A549 (cell line): ENCODE data around the gene CAPN8. TPM values are rescaled to one million over a fixed set of nuclear protein-coding genes. Genes with fewer than 3 reads are reported as not detected.
A peak's percentile ranks its signal among the peaks of the same experiment; 100 is the strongest.

Experiments used
- ATAC-seq, 2 experiments: fragments of 200-7000 bp in 1 of 2; fragments of >200 bp in 1 of 2; cut with Nextera tagmentation in 1 of 2; cut with Tn5 transposase in 1 of 2; 3 replicates each; pipeline versions ENCODE4 v1.8.0 to v1.9.1; 2018 to 2020; ENCODE audit warnings: mild to moderate bottlenecking in 1 of 2, moderate library complexity in 1 of 2
- CTCF ChIA-PET: fragments of 300-600 bp; sonication (Branson Sonifier 250); formaldehyde crosslinking; extraction: SDS; loops from one replicate; lab custom pipeline; 2021; ENCODE audit warnings: antibody characterized with exemption, inconsistent platforms; lab: Yijun Ruan, JAX
- POLR2A ChIA-PET: fragments of 350-600 bp; formaldehyde crosslinking; extraction: SDS; loops from one replicate; lab custom pipeline; 2021; ENCODE audit warnings: antibody characterized with exemption, inconsistent platforms; lab: Yijun Ruan, JAX
- DNase-seq, 2 experiments: peaks; one replicate each; pipeline versions ENCODE4 v3.0.0 to v3.0.0-alpha.2; 2011 to 2016; ENCODE audit warnings: low read depth in 1 of 2, low spot score in 1 of 2
- FAIRE-seq: peaks from 2 replicates; lab custom pipeline; 2011; peaks lifted over from hg19 to GRCh38; lab: Jason Lieb, UNC
- H3K27ac ChIP-seq, 2 experiments: fragments of >200 bp; sonication (Bioruptor Twin); formaldehyde crosslinking; 3 replicates each; pipeline ENCODE4 v1.5.1; 2016 to 2017
- H3K4me1 ChIP-seq: fragments of >200 bp; sonication (Bioruptor Twin); formaldehyde crosslinking; 3 replicates; pipeline ENCODE4 v1.6.1; 2016
- H3K4me2 ChIP-seq: fragments of >200 bp; sonication (Bioruptor Twin); formaldehyde crosslinking; 3 replicates; pipeline ENCODE4 v1.6.1; 2016
- H3K4me3 ChIP-seq: fragments of >200 bp; sonication (Bioruptor Twin); formaldehyde crosslinking; 3 replicates; pipeline ENCODE4 v1.5.1; 2016
- H3K9me3 ChIP-seq: fragments of >200 bp; sonication (Bioruptor Twin); formaldehyde crosslinking; 3 replicates; pipeline ENCODE4 v1.6.1; 2016
- BCL3 ChIP-seq: fragments of >200 bp; sonication (Bioruptor Twin); formaldehyde crosslinking; IDR thresholded peaks from 3 replicates; pipeline ENCODE4 v1.6.1; 2016
- BHLHE40 ChIP-seq: IDR thresholded peaks from 2 replicates; pipeline ENCODE4 v1.6.1; 2012; ENCODE audit warnings: low read depth, low read length, inconsistent platforms
- CBX2 ChIP-seq: fragments of 200-600 bp; sonication (generic); IDR thresholded peaks from 2 replicates; pipeline ENCODE4 v1.6.1; 2016; ENCODE audit warnings: low read depth, mild to moderate bottlenecking, borderline replicate concordance
- CEBPB ChIP-seq, 2 experiments: fragments of >200 bp in 1 of 2; sonication (Bioruptor Twin) in 1 of 2; formaldehyde crosslinking in 1 of 2; IDR thresholded peaks; 2 replicates each; pipeline ENCODE4 v1.6.1; 2012 to 2016
- CHD2 ChIP-seq: fragments of 150-350 bp; IDR thresholded peaks from 2 replicates; pipeline ENCODE4 v1.6.1; 2014; ENCODE audit warnings: low read length; ENCODE audit not compliant: partially characterized antibody
- CHD4 ChIP-seq: fragments of 200-600 bp; sonication (generic); IDR thresholded peaks from 2 replicates; pipeline ENCODE4 v1.6.1; 2016; ENCODE audit warnings: antibody characterized with exemption, mild to moderate bottlenecking, borderline replicate concordance
- EP300 ChIP-seq, 2 experiments: fragments of >200 bp; sonication (Bioruptor Twin); formaldehyde crosslinking; IDR thresholded peaks; 2 replicates in 1 of 2; 3 replicates in 1 of 2; pipeline ENCODE4 v1.6.1; 2016 to 2017
- ESRRA ChIP-seq: fragments of 150-350 bp; IDR thresholded peaks from 2 replicates; pipeline ENCODE4 v1.6.1; 2014; ENCODE audit warnings: mild to moderate bottlenecking, low read length, borderline replicate concordance
- FOXS1 ChIP-seq: fragments of 250-450 bp; sonication (Bioruptor Pico); IDR thresholded peaks from 2 replicates; pipeline ENCODE4 v1.5.0; 2020; ENCODE audit warnings: mild to moderate bottlenecking, moderate library complexity
- HDAC2 ChIP-seq: fragments of 200-600 bp; sonication (generic); IDR thresholded peaks from 2 replicates; pipeline ENCODE4 v1.6.1; 2016
- HEYL ChIP-seq: fragments of 250-450 bp; sonication (Bioruptor Pico); IDR thresholded peaks from 2 replicates; pipeline ENCODE4 v1.8.0; 2021; ENCODE audit warnings: mild to moderate bottlenecking, moderate library complexity
- HOXA7 ChIP-seq: fragments of 250-450 bp; sonication (Bioruptor Pico); IDR thresholded peaks from 2 replicates; pipeline ENCODE4 v1.5.0; 2020; ENCODE audit warnings: mild to moderate bottlenecking, moderate library complexity
- HOXB13 ChIP-seq: fragments of 250-450 bp; sonication (Bioruptor Pico); IDR thresholded peaks from 2 replicates; pipeline ENCODE4 v1.5.0; 2020; ENCODE audit warnings: low read depth, mild to moderate bottlenecking, moderate library complexity
- HOXB5 ChIP-seq: fragments of 250-450 bp; sonication (Bioruptor Pico); IDR thresholded peaks from 2 replicates; pipeline ENCODE4 v1.5.0; 2020; ENCODE audit warnings: mild to moderate bottlenecking, moderate library complexity
- KDM1A ChIP-seq: fragments of 200-600 bp; sonication (generic); IDR thresholded peaks from 2 replicates; pipeline ENCODE4 v1.6.1; 2016; ENCODE audit warnings: low read depth, mild to moderate bottlenecking
- KDM5A ChIP-seq: fragments of 200-600 bp; sonication (generic); IDR thresholded peaks from 2 replicates; pipeline ENCODE4 v1.6.1; 2016; ENCODE audit warnings: antibody characterized with exemption, mild to moderate bottlenecking
- MAFK ChIP-seq: fragments of 450-650 bp; IDR thresholded peaks from 2 replicates; pipeline ENCODE4 v1.6.1; 2014; ENCODE audit not compliant: partially characterized antibody
- MAZ ChIP-seq: fragments of 150-350 bp; IDR thresholded peaks from 2 replicates; pipeline ENCODE4 v1.6.1; 2014; ENCODE audit warnings: antibody characterized with exemption, low read depth, low read length, borderline replicate concordance
- NPAS2 ChIP-seq: fragments of 250-450 bp; sonication (Bioruptor Pico); IDR thresholded peaks from 2 replicates; pipeline ENCODE4 v1.8.0; 2022; ENCODE audit warnings: mild to moderate bottlenecking, moderate library complexity, borderline replicate concordance
- NR3C1 ChIP-seq: fragments of >200 bp; sonication (Bioruptor Twin); formaldehyde crosslinking; IDR thresholded peaks from 3 replicates; pipeline ENCODE4 v1.6.1; 2017
- RCOR1 ChIP-seq: fragments of 150-350 bp; IDR thresholded peaks from 2 replicates; pipeline ENCODE4 v1.6.1; 2014; ENCODE audit warnings: antibody characterized with exemption, low read length, low read depth
- RFX5 ChIP-seq: fragments of 450-650 bp; IDR thresholded peaks from 2 replicates; pipeline ENCODE4 v1.7.1; 2014; ENCODE audit warnings: antibody characterized with exemption, mild to moderate bottlenecking, moderate library complexity
- TFCP2L1 ChIP-seq: fragments of 250-450 bp; sonication (Bioruptor Pico); IDR thresholded peaks from 2 replicates; pipeline ENCODE4 v1.5.0; 2021; ENCODE audit warnings: mild to moderate bottlenecking
- TP53 ChIP-seq: fragments of 250-450 bp; sonication (Bioruptor Pico); IDR thresholded peaks from 2 replicates; pipeline ENCODE4 v1.5.0; 2021; ENCODE audit warnings: mild to moderate bottlenecking, moderate library complexity
- ZFP36 ChIP-seq: fragments of 450-650 bp; IDR thresholded peaks from 2 replicates; pipeline ENCODE4 v1.6.1; 2014; ENCODE audit warnings: borderline replicate concordance; ENCODE audit not compliant: partially characterized antibody
- ZNF302 ChIP-seq: fragments of 250-450 bp; sonication (Bioruptor Pico); IDR thresholded peaks from 2 replicates; pipeline ENCODE4 v1.9.0; 2021; ENCODE audit warnings: inconsistent platforms, mild to moderate bottlenecking, moderate library complexity
- ZSCAN20 ChIP-seq: fragments of 250-450 bp; sonication (Bioruptor Pico); IDR thresholded peaks from 2 replicates; pipeline ENCODE4 v1.8.0; 2022; ENCODE audit warnings: mild to moderate bottlenecking, moderate library complexity
- WGBS: methylation state at CpG from one replicate; pipeline ENCODE4 v1.1.6; 2017; ENCODE audit errors: missing lambda C conversion rate; 5-methylcytosine and 5-hydroxymethylcytosine counted together
- polyA plus RNA-seq, 4 experiments: library from polyadenylated mRNA; depleted of rRNA in 3 of 4; stranded (reverse); fragments of >200 nt; fragmentation: RNase III in 1 of 4; extraction: RNeasy Plus Mini Kit Qiagen cat#74134 plus additional on column Dnase treatment in 1 of 4; gene quantifications; 2 replicates in 3 of 4; 3 replicates in 1 of 4; pipeline ENCODE4 v1.2.3, GENCODE V29; 2011 to 2017
- TF ChIP-seq, protein P1 (sequence below): IDR thresholded peaks from 2 replicates; pipeline ENCODE4 v1.6.1; 2012
- TF ChIP-seq, protein P2 (sequence below): fragments of 200-600 bp; sonication (generic); IDR thresholded peaks from 2 replicates; pipeline ENCODE4 v1.6.1; 2016; ENCODE audit warnings: antibody characterized with exemption, mild to moderate bottlenecking, moderate library complexity
- TF ChIP-seq, protein P3 (sequence below): fragments of 250-450 bp; sonication (Bioruptor Pico); IDR thresholded peaks from 2 replicates; pipeline ENCODE4 v1.5.0; 2020; ENCODE audit warnings: low read depth, mild to moderate bottlenecking, moderate library complexity
- TF ChIP-seq, protein P4 (sequence below): fragments of 450-650 bp; IDR thresholded peaks from 2 replicates; pipeline ENCODE4 v1.6.1; 2014; ENCODE audit warnings: antibody characterized with exemption
- TF ChIP-seq, protein P5 (sequence below): fragments of >200 bp; sonication (Bioruptor Twin); formaldehyde crosslinking; IDR thresholded peaks from 2 replicates; pipeline ENCODE4 v1.6.1; 2016

The CAPN8 gene
- polyA plus RNA-seq, 2 of the 4 experiments (the other 2 are of a cell fraction) = 0.39 to 1.5 TPM

GRCh38 chr1:223700388-223700918 is 35.0 kb upstream of the CAPN8 start:
- ATAC-seq (peak; percentile 5 to 7; a peak in 5 of 6 replicates), FAIRE-seq (no peak), DNase-seq (peak in 1 of 2 experiments; percentile 88)
- 9% methylated on average over 5 of the region's 5 CpGs for WGBS
- ChIA-PET CTCF (interaction anchor here (0.6 to 5.4 kb wide), 11 partner anchors 10 to 567 kb away, joined by 3 to 122 read pairs (median 5); partner anchors contain the start of genes CAPN2 and TP53BP2), POLR2A (interaction anchor here (1.1 to 1.6 kb wide), 10 partner anchors 12 to 414 kb away, joined by 3 to 25 read pairs (median 6); partner anchors contain the start of genes CAPN2, FBXO28 and TP53BP2)
- Histone ChIP-seq H3K4me3 (no peak overlapping the region), H3K9me3 (no peaks in the 10 kb centered on the region), H3K4me1 (peaks cover 65% of the 10 kb centered on the region), H3K4me2 (peak overlapping the region; percentile 82), H3K27ac (peak overlapping the region; percentile 95 to 99)
- TF ChIP-seq RFX5 (no peak), TFCP2L1 (CRISPR knock-in tag) (no peak), TP53 (CRISPR knock-in tag) (peak; percentile 61; the same call in 1 of the 2 replicates), NPAS2 (CRISPR knock-in tag) (no peak), HDAC2 (no peak), EP300 (IDR thresholded peaks at IDR 0.05) (no peak), NR3C1 (no peak), MAFK (no peak), HOXB13 (CRISPR knock-in tag) (peak; percentile 66; the same call in 1 of the 2 replicates), HOXA7 (CRISPR knock-in tag) (peak; percentile 24; the same call in 1 of the 2 replicates), ZNF302 (CRISPR knock-in tag) (no peak; the same call in 1 of the 2 replicates), HOXB5 (CRISPR knock-in tag) (peak; percentile 69; the same call in 1 of the 2 replicates), ZSCAN20 (CRISPR knock-in tag) (no peak), CBX2 (no peak), ZFP36 (no peak)
- TF ChIP-seq, protein P1, sequence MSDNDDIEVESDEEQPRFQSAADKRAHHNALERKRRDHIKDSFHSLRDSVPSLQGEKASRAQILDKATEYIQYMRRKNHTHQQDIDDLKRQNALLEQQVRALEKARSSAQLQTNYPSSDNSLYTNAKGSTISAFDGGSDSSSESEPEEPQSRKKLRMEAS = 0 out of 2 replicates have a peak, but pooled peaks have one; percentile 4
- TF ChIP-seq, protein P2, sequence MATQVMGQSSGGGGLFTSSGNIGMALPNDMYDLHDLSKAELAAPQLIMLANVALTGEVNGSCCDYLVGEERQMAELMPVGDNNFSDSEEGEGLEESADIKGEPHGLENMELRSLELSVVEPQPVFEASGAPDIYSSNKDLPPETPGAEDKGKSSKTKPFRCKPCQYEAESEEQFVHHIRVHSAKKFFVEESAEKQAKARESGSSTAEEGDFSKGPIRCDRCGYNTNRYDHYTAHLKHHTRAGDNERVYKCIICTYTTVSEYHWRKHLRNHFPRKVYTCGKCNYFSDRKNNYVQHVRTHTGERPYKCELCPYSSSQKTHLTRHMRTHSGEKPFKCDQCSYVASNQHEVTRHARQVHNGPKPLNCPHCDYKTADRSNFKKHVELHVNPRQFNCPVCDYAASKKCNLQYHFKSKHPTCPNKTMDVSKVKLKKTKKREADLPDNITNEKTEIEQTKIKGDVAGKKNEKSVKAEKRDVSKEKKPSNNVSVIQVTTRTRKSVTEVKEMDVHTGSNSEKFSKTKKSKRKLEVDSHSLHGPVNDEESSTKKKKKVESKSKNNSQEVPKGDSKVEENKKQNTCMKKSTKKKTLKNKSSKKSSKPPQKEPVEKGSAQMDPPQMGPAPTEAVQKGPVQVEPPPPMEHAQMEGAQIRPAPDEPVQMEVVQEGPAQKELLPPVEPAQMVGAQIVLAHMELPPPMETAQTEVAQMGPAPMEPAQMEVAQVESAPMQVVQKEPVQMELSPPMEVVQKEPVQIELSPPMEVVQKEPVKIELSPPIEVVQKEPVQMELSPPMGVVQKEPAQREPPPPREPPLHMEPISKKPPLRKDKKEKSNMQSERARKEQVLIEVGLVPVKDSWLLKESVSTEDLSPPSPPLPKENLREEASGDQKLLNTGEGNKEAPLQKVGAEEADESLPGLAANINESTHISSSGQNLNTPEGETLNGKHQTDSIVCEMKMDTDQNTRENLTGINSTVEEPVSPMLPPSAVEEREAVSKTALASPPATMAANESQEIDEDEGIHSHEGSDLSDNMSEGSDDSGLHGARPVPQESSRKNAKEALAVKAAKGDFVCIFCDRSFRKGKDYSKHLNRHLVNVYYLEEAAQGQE = no peak
- TF ChIP-seq, protein P3, sequence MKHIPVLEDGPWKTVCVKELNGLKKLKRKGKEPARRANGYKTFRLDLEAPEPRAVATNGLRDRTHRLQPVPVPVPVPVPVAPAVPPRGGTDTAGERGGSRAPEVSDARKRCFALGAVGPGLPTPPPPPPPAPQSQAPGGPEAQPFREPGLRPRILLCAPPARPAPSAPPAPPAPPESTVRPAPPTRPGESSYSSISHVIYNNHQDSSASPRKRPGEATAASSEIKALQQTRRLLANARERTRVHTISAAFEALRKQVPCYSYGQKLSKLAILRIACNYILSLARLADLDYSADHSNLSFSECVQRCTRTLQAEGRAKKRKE (CRISPR knock-in tag) = peak; percentile 15; the same call in 1 of the 2 replicates

GRCh38 chr1:223695941-223696340 is 30.4 kb upstream of the CAPN8 start:
- FAIRE-seq = no peak
- CTCF ChIA-PET = interaction anchor here (0.5 to 2.4 kb wide), 18 partner anchors 9 to 888 kb away, joined by 3 to 14 read pairs (median 3); partner anchors contain the start of genes CAPN2, CAPN8 and TLR5
- Histone ChIP-seq H3K4me2 (no peak overlapping the region), H3K9me3 (no peaks in the 10 kb centered on the region), H3K4me3 (no peak overlapping the region), H3K27ac (no peak overlapping the region), H3K4me1 (peaks cover 26% of the 10 kb centered on the region)
- 72% methylated on average over 5 of the region's 5 CpGs for WGBS
- no peak for ATAC-seq
- POLR2A ChIA-PET = no interaction called here
- DNase-seq = no peak
- TF ChIP-seq CEBPB (IDR thresholded peaks at IDR 0.05) (no peak), RCOR1 (no peak), NPAS2 (CRISPR knock-in tag) (no peak), HEYL (CRISPR knock-in tag) (no peak), MAZ (no peak), CHD4 (no peak), KDM1A (no peak), BHLHE40 (no peak), ESRRA (no peak), BCL3 (no peak), KDM5A (no peak), FOXS1 (CRISPR knock-in tag) (no peak), CHD2 (no peak)
- TF ChIP-seq, protein P4, sequence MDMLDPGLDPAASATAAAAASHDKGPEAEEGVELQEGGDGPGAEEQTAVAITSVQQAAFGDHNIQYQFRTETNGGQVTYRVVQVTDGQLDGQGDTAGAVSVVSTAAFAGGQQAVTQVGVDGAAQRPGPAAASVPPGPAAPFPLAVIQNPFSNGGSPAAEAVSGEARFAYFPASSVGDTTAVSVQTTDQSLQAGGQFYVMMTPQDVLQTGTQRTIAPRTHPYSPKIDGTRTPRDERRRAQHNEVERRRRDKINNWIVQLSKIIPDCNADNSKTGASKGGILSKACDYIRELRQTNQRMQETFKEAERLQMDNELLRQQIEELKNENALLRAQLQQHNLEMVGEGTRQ = no peak
- TF ChIP-seq, protein P5, sequence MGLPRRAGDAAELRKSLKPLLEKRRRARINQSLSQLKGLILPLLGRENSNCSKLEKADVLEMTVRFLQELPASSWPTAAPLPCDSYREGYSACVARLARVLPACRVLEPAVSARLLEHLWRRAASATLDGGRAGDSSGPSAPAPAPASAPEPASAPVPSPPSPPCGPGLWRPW = no peak
